ENCODE data around the gene LRRFIP2.

The LRRFIP2 gene

DNA sequence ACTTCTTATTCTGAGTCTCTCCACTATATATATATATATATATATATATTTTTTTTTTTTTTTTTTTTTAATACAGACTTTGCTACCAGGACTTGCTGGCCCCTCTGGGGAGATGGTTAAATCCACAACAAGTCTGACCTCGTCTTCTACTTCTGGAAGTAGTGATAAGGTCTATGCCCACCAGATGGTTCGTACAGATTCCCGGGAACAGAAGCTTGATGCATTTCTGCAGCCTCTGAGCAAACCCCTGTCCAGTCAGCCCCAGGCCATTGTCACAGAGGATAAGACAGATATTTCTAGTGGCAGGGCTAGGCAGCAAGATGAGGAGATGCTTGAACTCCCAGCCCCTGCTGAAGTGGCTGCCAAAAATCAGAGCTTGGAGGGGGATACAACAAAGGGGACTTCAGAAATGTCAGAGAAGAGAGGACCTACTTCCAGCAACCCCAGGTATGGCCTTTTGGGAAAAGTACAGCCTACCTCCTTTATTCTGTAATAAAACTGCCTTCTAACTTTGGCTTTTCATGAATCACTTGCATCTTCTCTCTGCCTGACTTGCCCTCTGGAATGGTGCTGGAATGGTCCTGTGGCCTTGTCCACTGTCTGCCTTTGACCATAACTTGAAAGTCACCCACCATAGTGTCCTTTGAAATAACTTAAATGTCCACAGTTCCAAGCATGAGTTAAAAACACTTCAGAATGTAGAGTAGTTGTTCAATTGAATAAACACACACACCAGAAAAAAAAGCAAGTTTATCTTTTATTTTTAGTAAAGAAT lies 148.6 kb downstream of the LRRFIP2 start:
- Histone ChIP-seq H3K9me3 (ENCODE audit: control insufficient read depth, insufficient read depth, low read depth, low read length) (no peaks in the 10 kb centered on the region), H3K36me3 (ENCODE audit: control insufficient read depth in 2 of 2, insufficient read depth in 1 of 2, low read length in 2 of 2) (peaks cover 4 to 94% of the 10 kb centered on the region in 2 experiments; a peak in 2 of 3 replicates), H3K4me1 (ENCODE audit: control insufficient read depth, insufficient read depth, low read length) (no peaks in the 10 kb centered on the region), H3K4me3 (ENCODE audit: low read depth, low read length) (no peak overlapping the region), H3K27ac (ENCODE audit: extremely low read depth, low read depth, low read length) (no peak overlapping the region)
- ChIA-PET POLR2A (no interaction called here), CTCF (no interaction called here)
- TF ChIP-seq SP3 (tag by site-specific recombination; IDR thresholded peaks at IDR 0.05) (no peak), ZNF560 (tag by site-specific recombination; IDR thresholded peaks at IDR 0.05; ENCODE audit: borderline replicate concordance) (no peak), PBX3 (CRISPR knock-in tag; IDR thresholded peaks at IDR 0.05) (no peak), SALL2 (tag by site-specific recombination; IDR thresholded peaks at IDR 0.05; ENCODE audit: borderline replicate concordance) (no peak), ZNF140 (tag by site-specific recombination; IDR thresholded peaks at IDR 0.05) (no peak), ZBTB1 (tag by site-specific recombination; IDR thresholded peaks at IDR 0.05) (no peak), GLI2 (tag by site-specific recombination; IDR thresholded peaks at IDR 0.05; ENCODE audit: borderline replicate concordance, low read depth) (no peak), ZBTB48 (tag by site-specific recombination; IDR thresholded peaks at IDR 0.05) (no peak), ZNF610 (tag by site-specific recombination; IDR thresholded peaks at IDR 0.05; ENCODE audit: borderline replicate concordance) (no peak), BCL11B (tag by site-specific recombination; IDR thresholded peaks at IDR 0.05; ENCODE audit: low read depth) (no peak)
- TF ChIP-seq, protein P1, sequence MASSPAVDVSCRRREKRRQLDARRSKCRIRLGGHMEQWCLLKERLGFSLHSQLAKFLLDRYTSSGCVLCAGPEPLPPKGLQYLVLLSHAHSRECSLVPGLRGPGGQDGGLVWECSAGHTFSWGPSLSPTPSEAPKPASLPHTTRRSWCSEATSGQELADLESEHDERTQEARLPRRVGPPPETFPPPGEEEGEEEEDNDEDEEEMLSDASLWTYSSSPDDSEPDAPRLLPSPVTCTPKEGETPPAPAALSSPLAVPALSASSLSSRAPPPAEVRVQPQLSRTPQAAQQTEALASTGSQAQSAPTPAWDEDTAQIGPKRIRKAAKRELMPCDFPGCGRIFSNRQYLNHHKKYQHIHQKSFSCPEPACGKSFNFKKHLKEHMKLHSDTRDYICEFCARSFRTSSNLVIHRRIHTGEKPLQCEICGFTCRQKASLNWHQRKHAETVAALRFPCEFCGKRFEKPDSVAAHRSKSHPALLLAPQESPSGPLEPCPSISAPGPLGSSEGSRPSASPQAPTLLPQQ (tag by site-specific recombination; IDR thresholded peaks at IDR 0.05), result no peak
- TF ChIP-seq, protein P2, sequence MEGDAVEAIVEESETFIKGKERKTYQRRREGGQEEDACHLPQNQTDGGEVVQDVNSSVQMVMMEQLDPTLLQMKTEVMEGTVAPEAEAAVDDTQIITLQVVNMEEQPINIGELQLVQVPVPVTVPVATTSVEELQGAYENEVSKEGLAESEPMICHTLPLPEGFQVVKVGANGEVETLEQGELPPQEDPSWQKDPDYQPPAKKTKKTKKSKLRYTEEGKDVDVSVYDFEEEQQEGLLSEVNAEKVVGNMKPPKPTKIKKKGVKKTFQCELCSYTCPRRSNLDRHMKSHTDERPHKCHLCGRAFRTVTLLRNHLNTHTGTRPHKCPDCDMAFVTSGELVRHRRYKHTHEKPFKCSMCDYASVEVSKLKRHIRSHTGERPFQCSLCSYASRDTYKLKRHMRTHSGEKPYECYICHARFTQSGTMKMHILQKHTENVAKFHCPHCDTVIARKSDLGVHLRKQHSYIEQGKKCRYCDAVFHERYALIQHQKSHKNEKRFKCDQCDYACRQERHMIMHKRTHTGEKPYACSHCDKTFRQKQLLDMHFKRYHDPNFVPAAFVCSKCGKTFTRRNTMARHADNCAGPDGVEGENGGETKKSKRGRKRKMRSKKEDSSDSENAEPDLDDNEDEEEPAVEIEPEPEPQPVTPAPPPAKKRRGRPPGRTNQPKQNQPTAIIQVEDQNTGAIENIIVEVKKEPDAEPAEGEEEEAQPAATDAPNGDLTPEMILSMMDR (tag by site-specific recombination; IDR thresholded peaks at IDR 0.05), result no peak

- H3K36me3 ChIP-seq (ENCODE audit: control insufficient read depth in 2 of 2, insufficient read depth in 1 of 2, low read length in 2 of 2), result peaks cover 4 to 94% of the 10 kb centered on the region in 2 experiments; a peak in 2 of 3 replicates
These were observed 149.5 kb downstream of the LRRFIP2 start for GRCh38 chr3:37024820-37025405.

More at GRCh38 chr3:37024820-37025405, 149.5 kb downstream of the LRRFIP2 start:
- TF ChIP-seq ZNF211 (tag by site-specific recombination; IDR thresholded peaks at IDR 0.05; ENCODE audit: low read depth), result no peak
- no peak for TF ChIP-seq EGR2 (tag by site-specific recombination; IDR thresholded peaks at IDR 0.05; ENCODE audit: low read depth)
- no peak for TF ChIP-seq ZNF121 (tag by site-specific recombination; IDR thresholded peaks at IDR 0.05)
- TF ChIP-seq ZIC2 (tag by site-specific recombination; IDR thresholded peaks at IDR 0.05), result no peak
- no peak for TF ChIP-seq ZNF843 (tag by site-specific recombination; IDR thresholded peaks at IDR 0.05)
- TF ChIP-seq ZFP3 (tag by site-specific recombination; IDR thresholded peaks at IDR 0.05; ENCODE audit: low read depth), result no peak
- TF ChIP-seq ZNF214 (tag by site-specific recombination; IDR thresholded peaks at IDR 0.05; ENCODE audit: borderline replicate concordance), result no peak
- TF ChIP-seq, protein P3, sequence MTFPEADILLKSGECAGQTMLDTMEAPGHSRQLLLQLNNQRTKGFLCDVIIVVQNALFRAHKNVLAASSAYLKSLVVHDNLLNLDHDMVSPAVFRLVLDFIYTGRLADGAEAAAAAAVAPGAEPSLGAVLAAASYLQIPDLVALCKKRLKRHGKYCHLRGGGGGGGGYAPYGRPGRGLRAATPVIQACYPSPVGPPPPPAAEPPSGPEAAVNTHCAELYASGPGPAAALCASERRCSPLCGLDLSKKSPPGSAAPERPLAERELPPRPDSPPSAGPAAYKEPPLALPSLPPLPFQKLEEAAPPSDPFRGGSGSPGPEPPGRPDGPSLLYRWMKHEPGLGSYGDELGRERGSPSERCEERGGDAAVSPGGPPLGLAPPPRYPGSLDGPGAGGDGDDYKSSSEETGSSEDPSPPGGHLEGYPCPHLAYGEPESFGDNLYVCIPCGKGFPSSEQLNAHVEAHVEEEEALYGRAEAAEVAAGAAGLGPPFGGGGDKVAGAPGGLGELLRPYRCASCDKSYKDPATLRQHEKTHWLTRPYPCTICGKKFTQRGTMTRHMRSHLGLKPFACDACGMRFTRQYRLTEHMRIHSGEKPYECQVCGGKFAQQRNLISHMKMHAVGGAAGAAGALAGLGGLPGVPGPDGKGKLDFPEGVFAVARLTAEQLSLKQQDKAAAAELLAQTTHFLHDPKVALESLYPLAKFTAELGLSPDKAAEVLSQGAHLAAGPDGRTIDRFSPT (tag by site-specific recombination; IDR thresholded peaks at IDR 0.05), result no peak
- no peak for TF ChIP-seq ZNF133 (tag by site-specific recombination; IDR thresholded peaks at IDR 0.05)
- no peak for TF ChIP-seq ZNF19 (tag by site-specific recombination; IDR thresholded peaks at IDR 0.05; ENCODE audit: low read depth)
- TF ChIP-seq ZNF585B (tag by site-specific recombination; IDR thresholded peaks at IDR 0.05), result no peak
- ChIA-PET CTCF (interaction anchor here (0.7 to 1.7 kb wide), 7 partner anchors 18 to 225 kb away, joined by 3 to 10 read pairs (median 3); partner anchors contain the start of genes EPM2AIP1 and MLH1), POLR2A (no interaction called here)
- Histone ChIP-seq H3K4me1 (ENCODE audit: control insufficient read depth, insufficient read depth, low read length) (no peaks in the 10 kb centered on the region), H3K4me3 (ENCODE audit: low read depth, low read length) (no peak overlapping the region), H3K9me3 (ENCODE audit: control insufficient read depth, insufficient read depth, low read depth, low read length) (no peaks in the 10 kb centered on the region), H3K27ac (ENCODE audit: extremely low read depth, low read depth, low read length) (no peak overlapping the region)

Measured in HEK293 (cell line).